HEK293 (cell line): ENCODE measurements around the gene RBM20.

Experiments
- PRDM1 ChIP-seq: fragments of 450-650 bp; formaldehyde crosslinking; IDR thresholded peaks from 2 replicates; pipeline ENCODE4; 2016; ENCODE audit warnings: missing biosample characterization, missing genetic modification characterization
- RBAK ChIP-seq: fragments of 450-650 bp; formaldehyde crosslinking; IDR thresholded peaks from 2 replicates; pipeline ENCODE4 v1.5.1; 2016; ENCODE audit warnings: missing biosample characterization, missing genetic modification characterization
- WT1 ChIP-seq: fragments of 450-650 bp; formaldehyde crosslinking; IDR thresholded peaks from 2 replicates; pipeline ENCODE4 v1.5.1; 2016; ENCODE audit warnings: missing biosample characterization, missing genetic modification characterization
- ZFP41 ChIP-seq: fragments of 450-650 bp; formaldehyde crosslinking; IDR thresholded peaks from 2 replicates; pipeline ENCODE4 v1.5.1; 2016; ENCODE audit warnings: missing biosample characterization, missing genetic modification characterization, borderline replicate concordance
- ZNF24 ChIP-seq: fragments of 450-650 bp; formaldehyde crosslinking; IDR thresholded peaks from 2 replicates; pipeline ENCODE4 v1.5.1; 2016; ENCODE audit warnings: missing biosample characterization, missing genetic modification characterization
- ZNF366 ChIP-seq: fragments of 450-650 bp; formaldehyde crosslinking; conservative IDR thresholded peaks from 2 replicates; pipeline ENCODE4 v1.5.1; 2016; ENCODE audit warnings: missing biosample characterization, missing genetic modification characterization
- ZNF707 ChIP-seq: fragments of 450-650 bp; formaldehyde crosslinking; IDR thresholded peaks from 2 replicates; pipeline ENCODE4 v1.5.1; 2016; ENCODE audit warnings: missing biosample characterization, missing genetic modification characterization
- ZNF776 ChIP-seq: fragments of 450-650 bp; formaldehyde crosslinking; IDR thresholded peaks from 2 replicates; pipeline ENCODE4 v1.5.0; 2017; ENCODE audit warnings: missing biosample characterization, missing genetic modification characterization, borderline replicate concordance
- TF ChIP-seq, protein P1 (sequence below): fragments of 450-650 bp; formaldehyde crosslinking; IDR thresholded peaks from 2 replicates; pipeline ENCODE4 v1.5.1; 2016; ENCODE audit warnings: missing biosample characterization, missing genetic modification characterization, low read depth
- TF ChIP-seq, protein P2 (sequence below): fragments of 450-650 bp; formaldehyde crosslinking; IDR thresholded peaks from 2 replicates; pipeline ENCODE4 v1.5.1; 2016; ENCODE audit warnings: missing biosample characterization, missing genetic modification characterization
- TF ChIP-seq, protein P3 (sequence below): fragments of 450-650 bp; formaldehyde crosslinking; IDR thresholded peaks from 2 replicates; pipeline ENCODE4 v1.5.1; 2017; ENCODE audit warnings: missing biosample characterization, missing genetic modification characterization
- TF ChIP-seq, protein P4 (sequence below): fragments of 450-650 bp; formaldehyde crosslinking; IDR thresholded peaks from 2 replicates; pipeline ENCODE4 v1.5.1; 2016; ENCODE audit warnings: missing biosample characterization, missing genetic modification characterization
- TF ChIP-seq, protein P5 (sequence below): fragments of 450-650 bp; IDR thresholded peaks from 2 replicates; pipeline ENCODE4 v1.5.1; 2018; ENCODE audit warnings: missing biosample characterization, mild to moderate bottlenecking, missing genetic modification characterization
- TF ChIP-seq, protein P6 (sequence below): fragments of 450-650 bp; formaldehyde crosslinking; IDR thresholded peaks from 2 replicates; pipeline ENCODE4 v1.5.1; 2016; ENCODE audit warnings: missing biosample characterization, missing genetic modification characterization

DNA sequence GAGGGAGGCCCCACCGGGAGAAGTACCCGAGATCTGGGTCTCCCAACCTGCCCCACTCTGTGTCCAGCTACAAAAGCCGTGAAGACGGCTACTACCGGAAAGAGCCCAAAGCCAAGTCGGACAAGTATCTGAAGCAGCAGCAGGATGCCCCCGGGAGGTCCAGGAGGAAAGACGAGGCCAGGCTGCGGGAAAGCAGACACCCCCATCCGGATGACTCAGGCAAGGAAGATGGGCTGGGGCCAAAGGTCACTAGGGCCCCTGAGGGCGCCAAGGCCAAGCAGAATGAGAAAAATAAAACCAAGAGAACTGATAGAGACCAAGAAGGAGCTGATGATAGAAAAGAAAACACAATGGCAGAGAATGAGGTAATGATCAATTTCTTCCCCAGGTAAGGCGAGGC lies 168.4 kb downstream of the RBM20 start:
- TF ChIP-seq, protein P1, sequence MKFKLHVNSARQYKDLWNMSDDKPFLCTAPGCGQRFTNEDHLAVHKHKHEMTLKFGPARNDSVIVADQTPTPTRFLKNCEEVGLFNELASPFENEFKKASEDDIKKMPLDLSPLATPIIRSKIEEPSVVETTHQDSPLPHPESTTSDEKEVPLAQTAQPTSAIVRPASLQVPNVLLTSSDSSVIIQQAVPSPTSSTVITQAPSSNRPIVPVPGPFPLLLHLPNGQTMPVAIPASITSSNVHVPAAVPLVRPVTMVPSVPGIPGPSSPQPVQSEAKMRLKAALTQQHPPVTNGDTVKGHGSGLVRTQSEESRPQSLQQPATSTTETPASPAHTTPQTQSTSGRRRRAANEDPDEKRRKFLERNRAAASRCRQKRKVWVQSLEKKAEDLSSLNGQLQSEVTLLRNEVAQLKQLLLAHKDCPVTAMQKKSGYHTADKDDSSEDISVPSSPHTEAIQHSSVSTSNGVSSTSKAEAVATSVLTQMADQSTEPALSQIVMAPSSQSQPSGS (tag by site-specific recombination) = no peak
- TF ChIP-seq, protein P2, sequence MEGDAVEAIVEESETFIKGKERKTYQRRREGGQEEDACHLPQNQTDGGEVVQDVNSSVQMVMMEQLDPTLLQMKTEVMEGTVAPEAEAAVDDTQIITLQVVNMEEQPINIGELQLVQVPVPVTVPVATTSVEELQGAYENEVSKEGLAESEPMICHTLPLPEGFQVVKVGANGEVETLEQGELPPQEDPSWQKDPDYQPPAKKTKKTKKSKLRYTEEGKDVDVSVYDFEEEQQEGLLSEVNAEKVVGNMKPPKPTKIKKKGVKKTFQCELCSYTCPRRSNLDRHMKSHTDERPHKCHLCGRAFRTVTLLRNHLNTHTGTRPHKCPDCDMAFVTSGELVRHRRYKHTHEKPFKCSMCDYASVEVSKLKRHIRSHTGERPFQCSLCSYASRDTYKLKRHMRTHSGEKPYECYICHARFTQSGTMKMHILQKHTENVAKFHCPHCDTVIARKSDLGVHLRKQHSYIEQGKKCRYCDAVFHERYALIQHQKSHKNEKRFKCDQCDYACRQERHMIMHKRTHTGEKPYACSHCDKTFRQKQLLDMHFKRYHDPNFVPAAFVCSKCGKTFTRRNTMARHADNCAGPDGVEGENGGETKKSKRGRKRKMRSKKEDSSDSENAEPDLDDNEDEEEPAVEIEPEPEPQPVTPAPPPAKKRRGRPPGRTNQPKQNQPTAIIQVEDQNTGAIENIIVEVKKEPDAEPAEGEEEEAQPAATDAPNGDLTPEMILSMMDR (tag by site-specific recombination) = no peak
- TF ChIP-seq ZNF707 (tag by site-specific recombination) (no peak), WT1 (no peak), ZNF366 (tag by site-specific recombination) (no peak), ZFP41 (tag by site-specific recombination) (no peak), PRDM1 (tag by site-specific recombination) (no peak), ZNF776 (tag by site-specific recombination) (no peak), RBAK (no peak), ZNF24 (tag by site-specific recombination) (no peak)
- TF ChIP-seq, protein P3, sequence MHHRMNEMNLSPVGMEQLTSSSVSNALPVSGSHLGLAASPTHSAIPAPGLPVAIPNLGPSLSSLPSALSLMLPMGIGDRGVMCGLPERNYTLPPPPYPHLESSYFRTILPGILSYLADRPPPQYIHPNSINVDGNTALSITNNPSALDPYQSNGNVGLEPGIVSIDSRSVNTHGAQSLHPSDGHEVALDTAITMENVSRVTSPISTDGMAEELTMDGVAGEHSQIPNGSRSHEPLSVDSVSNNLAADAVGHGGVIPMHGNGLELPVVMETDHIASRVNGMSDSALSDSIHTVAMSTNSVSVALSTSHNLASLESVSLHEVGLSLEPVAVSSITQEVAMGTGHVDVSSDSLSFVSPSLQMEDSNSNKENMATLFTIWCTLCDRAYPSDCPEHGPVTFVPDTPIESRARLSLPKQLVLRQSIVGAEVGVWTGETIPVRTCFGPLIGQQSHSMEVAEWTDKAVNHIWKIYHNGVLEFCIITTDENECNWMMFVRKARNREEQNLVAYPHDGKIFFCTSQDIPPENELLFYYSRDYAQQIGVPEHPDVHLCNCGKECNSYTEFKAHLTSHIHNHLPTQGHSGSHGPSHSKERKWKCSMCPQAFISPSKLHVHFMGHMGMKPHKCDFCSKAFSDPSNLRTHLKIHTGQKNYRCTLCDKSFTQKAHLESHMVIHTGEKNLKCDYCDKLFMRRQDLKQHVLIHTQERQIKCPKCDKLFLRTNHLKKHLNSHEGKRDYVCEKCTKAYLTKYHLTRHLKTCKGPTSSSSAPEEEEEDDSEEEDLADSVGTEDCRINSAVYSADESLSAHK (tag by site-specific recombination) = no peak
- TF ChIP-seq, protein P4, sequence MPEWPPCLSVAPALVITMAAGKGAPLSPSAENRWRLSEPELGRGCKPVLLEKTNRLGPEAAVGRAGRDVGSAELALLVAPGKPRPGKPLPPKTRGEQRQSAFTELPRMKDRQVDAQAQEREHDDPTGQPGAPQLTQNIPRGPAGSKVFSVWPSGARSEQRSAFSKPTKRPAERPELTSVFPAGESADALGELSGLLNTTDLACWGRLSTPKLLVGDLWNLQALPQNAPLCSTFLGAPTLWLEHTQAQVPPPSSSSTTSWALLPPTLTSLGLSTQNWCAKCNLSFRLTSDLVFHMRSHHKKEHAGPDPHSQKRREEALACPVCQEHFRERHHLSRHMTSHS (tag by site-specific recombination) = no peak
- TF ChIP-seq, protein P5, sequence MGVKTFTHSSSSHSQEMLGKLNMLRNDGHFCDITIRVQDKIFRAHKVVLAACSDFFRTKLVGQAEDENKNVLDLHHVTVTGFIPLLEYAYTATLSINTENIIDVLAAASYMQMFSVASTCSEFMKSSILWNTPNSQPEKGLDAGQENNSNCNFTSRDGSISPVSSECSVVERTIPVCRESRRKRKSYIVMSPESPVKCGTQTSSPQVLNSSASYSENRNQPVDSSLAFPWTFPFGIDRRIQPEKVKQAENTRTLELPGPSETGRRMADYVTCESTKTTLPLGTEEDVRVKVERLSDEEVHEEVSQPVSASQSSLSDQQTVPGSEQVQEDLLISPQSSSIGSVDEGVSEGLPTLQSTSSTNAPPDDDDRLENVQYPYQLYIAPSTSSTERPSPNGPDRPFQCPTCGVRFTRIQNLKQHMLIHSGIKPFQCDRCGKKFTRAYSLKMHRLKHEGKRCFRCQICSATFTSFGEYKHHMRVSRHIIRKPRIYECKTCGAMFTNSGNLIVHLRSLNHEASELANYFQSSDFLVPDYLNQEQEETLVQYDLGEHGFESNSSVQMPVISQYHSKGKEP (tag by site-specific recombination) = no peak
- TF ChIP-seq, protein P6, sequence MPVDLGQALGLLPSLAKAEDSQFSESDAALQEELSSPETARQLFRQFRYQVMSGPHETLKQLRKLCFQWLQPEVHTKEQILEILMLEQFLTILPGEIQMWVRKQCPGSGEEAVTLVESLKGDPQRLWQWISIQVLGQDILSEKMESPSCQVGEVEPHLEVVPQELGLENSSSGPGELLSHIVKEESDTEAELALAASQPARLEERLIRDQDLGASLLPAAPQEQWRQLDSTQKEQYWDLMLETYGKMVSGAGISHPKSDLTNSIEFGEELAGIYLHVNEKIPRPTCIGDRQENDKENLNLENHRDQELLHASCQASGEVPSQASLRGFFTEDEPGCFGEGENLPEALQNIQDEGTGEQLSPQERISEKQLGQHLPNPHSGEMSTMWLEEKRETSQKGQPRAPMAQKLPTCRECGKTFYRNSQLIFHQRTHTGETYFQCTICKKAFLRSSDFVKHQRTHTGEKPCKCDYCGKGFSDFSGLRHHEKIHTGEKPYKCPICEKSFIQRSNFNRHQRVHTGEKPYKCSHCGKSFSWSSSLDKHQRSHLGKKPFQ (tag by site-specific recombination) = no peak
